ENCODE data around the gene CILP2.

GRCh38 chr19:19559931-19560330, 21.9 kb downstream of the CILP2 start:
- TF ChIP-seq EZH2 (IDR thresholded peaks at IDR 0.05; ENCODE audit: insufficient read depth, poor library complexity, severe bottlenecking) (no peak), EZH2phosphoT487 (IDR thresholded peaks at IDR 0.05; ENCODE audit: insufficient read depth, low read depth) (no peak)

All from GM23248 (cell line).